OCI-LY3 (cell line): ENCODE results near the gene HECW1.

Experiments
- CTCF ChIP-seq: fragments of 200-600, 300-600 bp; sonication (generic); IDR thresholded peaks from 2 replicates; pipeline ENCODE4 v1.5.1; 2014; ENCODE audit warnings: antibody characterized with exemption, low read length, low read depth
- EZH2phosphoT487 ChIP-seq: fragments of 200-600 bp; shearing (Covaris generic); IDR thresholded peaks from 2 replicates; pipeline ENCODE4 v1.6.1; 2018; ENCODE audit warnings: antibody characterized with exemption, mixed run types, low read depth

- TF ChIP-seq CTCF: no peak
- TF ChIP-seq EZH2phosphoT487: no peak
These were observed 353.4 kb downstream of the HECW1 start for GRCh38 chr7:43465581-43466554.
